Peyer's patch (tissue), 4 donors: ENCODE measurements around the gene NDUFS6.

Experiments
- CTCF ChIP-seq, 6 experiments: fragments of 450-650 bp in 4 of 6; fragments of 200-600 bp in 2 of 6; sonication (generic) in 1 of 6; IDR thresholded peaks; one replicate each; pipeline ENCODE4 v1.5.1; 2017 to 2019; ENCODE audit warnings: antibody characterized with exemption in 6 of 6, mild to moderate bottlenecking in 3 of 6, moderate library complexity in 1 of 6
- POLR2A ChIP-seq, 2 donors: fragments of 450-650 bp; IDR thresholded peaks; one replicate each; pipeline ENCODE4 v1.5.1; 2017; ENCODE audit warnings: antibody characterized with exemption in 2 of 2, mild to moderate bottlenecking in 2 of 2, moderate library complexity in 2 of 2

- TF ChIP-seq CTCF (IDR thresholded peaks at IDR 0.05) = no peak
- no peak for TF ChIP-seq POLR2A (IDR thresholded peaks at IDR 0.05)
Measured at GRCh38 chr5:1760656-1761452, 40.4 kb upstream of the NDUFS6 start.
